IPS-18c (cell line): ENCODE measurements around the gene PYGB.

ENCODE experiments used
- H3K4me3 ChIP-seq: 2 replicates; pipeline ENCODE4 v1.7.0; 2013; ENCODE audit warnings: low read depth, mild to moderate bottlenecking, low read length, moderate library complexity; ENCODE audit not compliant: insufficient read depth
- H3K9me3 ChIP-seq: one replicate; pipeline ENCODE4 v1.6.1; 2013; ENCODE audit warnings: mild to moderate bottlenecking, low read length, moderate library complexity; ENCODE audit not compliant: control insufficient read depth, insufficient read depth

PYGB gene

DNA sequence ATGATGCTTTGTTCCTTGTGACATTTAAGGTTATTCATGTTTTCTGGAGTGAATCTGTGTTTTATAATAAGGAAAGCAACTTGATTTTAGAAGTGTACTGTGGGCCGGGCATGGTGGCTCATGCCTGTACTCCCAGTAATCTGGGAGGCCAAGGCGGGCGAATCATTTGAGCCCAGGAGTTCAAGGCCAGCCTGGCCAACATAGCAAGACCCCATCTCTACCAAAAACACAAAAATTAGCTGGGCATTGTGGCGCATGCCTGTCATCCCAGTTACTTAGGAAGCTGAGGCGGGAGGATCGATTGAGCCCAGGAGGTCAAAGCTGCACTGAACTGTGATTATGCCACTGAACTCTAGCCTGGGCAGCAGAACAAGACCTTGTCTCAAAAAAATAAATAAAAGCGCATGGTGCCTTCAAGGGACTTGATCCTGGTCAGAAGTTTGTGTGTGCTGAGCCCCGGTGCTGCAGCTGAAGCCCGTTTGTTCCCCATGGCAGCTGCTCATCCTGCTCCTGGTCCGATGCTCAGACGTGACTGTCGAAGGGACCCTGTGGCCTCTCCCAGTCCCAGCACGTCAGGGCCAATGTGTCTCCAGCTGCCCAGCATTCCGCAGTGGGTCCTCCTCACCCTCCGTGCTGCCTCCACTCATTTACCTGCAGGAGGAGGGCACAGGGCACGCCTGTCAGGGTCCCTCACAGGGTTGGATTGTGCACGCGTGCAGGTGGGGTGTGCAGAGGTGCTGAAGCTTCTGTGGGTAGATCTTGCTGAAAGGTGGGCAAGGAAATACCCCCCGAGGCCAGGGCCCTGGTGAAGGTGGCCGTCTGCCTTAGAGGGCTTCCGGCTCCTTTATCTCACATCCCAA is 34.1 kb upstream of the PYGB start:
- no peak overlapping the region for H3K4me3 ChIP-seq
- no peaks in the 10 kb centered on the region for H3K9me3 ChIP-seq

GRCh38 chr20:25214426-25214790 is 33.5 kb upstream of the PYGB start:
- no peaks in the 10 kb centered on the region for H3K9me3 ChIP-seq
- H3K4me3 ChIP-seq: no peak overlapping the region

- no peak overlapping the region for H3K4me3 ChIP-seq
- no peaks in the 10 kb centered on the region for H3K9me3 ChIP-seq
Measured at GRCh38 chr20:25214819-25215218, 33.1 kb upstream of the PYGB start.

DNA sequence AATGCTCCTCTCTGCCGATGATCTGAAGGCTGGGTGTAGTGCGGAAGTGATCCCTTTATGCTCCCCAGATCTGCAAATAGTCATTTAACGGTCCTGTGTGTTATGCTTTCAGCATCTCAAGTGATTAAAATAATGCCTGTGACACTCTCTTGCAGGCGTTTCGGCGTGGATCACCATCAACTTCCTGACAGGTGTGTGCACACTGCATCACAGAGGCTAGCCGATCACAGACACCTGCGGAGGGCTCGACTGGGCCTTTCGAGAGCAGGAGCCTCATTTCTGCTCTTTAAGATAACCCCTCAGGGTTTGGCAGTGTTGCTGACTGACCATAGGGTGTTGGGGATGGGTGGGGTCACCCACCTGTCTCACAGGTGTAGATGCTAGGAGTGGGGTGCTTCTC is 32.4 kb upstream of the PYGB start:
- Histone ChIP-seq H3K9me3 (no peaks in the 10 kb centered on the region), H3K4me3 (no peak overlapping the region)

GRCh38 chr20:25216199-25216945 is 31.5 kb upstream of the PYGB start:
- no peak overlapping the region for H3K4me3 ChIP-seq
- H3K9me3 ChIP-seq: no peaks in the 10 kb centered on the region

DNA sequence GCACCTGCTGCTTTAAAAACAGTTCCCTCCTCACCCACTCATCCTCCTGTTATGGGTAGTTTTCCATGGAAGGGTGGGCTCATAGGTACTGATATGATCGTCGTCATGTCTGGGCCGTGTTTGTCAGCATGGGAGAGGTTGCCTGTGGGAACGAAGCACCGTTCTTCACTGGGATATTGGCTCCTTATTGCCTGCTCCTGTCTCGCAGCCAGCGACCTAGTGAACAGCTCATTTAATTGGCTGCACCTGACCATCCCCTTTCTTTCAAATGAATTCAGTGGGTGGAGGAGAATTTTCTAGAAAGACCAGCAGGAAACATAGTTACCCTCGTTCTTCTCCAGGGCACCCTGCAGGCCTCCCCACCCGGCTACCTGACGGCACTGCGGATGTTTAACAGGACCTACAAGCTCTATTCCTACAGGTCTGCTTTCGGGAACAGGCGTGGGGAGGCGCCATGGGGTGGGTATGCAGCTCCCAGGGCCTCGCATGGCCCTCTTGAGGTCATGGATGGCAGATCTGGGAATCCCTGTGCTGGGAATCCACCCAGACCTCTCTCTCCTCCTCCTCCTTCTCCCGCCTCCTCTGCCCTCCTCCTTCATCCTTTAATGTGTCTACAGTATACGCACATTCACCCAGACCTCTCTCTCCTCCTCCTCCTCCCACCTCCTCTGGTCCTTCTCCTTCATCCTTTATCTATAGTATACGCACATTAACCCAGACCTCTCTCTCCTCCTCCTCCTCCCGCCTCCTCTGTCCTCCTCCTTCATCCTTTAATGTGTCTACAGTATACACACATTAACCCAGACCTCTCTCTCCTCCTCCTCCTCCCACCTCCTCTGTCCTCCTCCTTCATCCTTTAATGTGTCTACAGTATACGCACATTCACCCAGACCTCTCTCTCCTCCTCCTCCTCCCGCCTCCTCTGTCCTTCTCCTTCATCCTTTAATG is 30.4 kb upstream of the PYGB start:
- Histone ChIP-seq H3K4me3 (no peak overlapping the region), H3K9me3 (no peaks in the 10 kb centered on the region)

DNA sequence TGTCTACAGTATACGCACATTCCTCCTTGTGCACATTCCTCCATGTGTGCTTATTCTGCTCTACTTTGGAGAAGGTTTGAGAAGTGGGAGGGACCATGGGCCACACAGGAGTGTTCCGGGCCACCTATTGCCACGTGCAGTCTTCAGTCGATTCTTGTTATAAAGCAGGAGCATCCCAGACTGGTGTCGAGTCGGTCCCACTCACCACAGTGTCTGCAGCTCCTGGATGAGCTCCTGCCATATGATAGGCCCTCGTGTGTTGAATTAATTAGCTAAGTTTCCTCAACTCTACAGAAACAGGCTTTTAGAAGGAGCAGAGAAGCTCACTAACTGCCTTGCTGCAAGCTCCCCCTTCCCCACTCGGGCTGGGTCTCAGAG is 29.8 kb upstream of the PYGB start:
- no peaks in the 10 kb centered on the region for H3K9me3 ChIP-seq
- H3K4me3 ChIP-seq: no peak overlapping the region

DNA sequence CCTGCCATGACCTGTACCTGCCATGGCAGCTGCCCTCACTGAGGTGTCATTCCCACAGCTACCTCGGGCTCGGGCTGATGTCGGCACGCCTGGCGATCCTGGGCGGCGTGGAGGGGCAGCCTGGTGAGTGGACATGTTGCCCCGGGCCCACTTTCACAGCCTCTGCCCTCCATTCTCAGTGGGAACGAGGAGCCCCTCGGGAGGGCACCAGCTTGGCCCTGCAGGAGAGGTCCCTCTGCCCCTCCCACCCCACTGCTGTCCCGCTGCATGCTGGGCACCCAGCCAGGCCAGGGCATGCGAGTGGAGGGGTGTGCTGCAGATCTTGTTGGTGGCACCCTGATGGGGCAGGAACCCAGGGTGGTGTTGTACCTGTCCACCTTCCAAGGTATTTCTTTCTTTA is 29.4 kb upstream of the PYGB start:
- Histone ChIP-seq H3K9me3 (no peaks in the 10 kb centered on the region), H3K4me3 (no peak overlapping the region)

DNA sequence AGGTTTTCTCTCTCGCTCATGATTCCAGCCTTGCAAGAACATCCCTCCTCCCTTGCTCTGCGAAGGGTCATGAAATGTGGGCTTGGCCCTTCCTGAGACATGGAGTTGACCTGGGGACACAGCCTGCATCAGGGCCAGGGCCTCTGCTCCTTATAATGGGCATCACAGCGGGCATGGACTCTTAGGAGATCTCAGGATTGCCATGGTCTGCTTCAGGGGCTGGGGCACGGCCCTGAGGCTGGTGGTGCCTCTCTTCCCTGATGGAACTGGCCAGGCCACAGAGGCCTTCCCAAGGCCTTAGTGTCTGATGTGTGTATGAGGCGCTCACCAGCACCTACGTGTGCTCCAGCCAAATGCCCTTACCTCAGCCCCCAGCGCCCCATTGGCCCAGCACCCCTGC is 28.5 kb upstream of the PYGB start:
- Histone ChIP-seq H3K9me3 (no peaks in the 10 kb centered on the region), H3K4me3 (no peak overlapping the region)

GRCh38 chr20:25220021-25220730 is 27.7 kb upstream of the PYGB start:
- H3K9me3 ChIP-seq: no peaks in the 10 kb centered on the region
- no peak overlapping the region for H3K4me3 ChIP-seq

GRCh38 chr20:25220810-25221591 is 26.9 kb upstream of the PYGB start:
- Histone ChIP-seq H3K9me3 (no peaks in the 10 kb centered on the region), H3K4me3 (no peak overlapping the region)

GRCh38 chr20:25221592-25222460 is 26.1 kb upstream of the PYGB start:
- no peaks in the 10 kb centered on the region for H3K9me3 ChIP-seq
- H3K4me3 ChIP-seq: no peak overlapping the region

DNA sequence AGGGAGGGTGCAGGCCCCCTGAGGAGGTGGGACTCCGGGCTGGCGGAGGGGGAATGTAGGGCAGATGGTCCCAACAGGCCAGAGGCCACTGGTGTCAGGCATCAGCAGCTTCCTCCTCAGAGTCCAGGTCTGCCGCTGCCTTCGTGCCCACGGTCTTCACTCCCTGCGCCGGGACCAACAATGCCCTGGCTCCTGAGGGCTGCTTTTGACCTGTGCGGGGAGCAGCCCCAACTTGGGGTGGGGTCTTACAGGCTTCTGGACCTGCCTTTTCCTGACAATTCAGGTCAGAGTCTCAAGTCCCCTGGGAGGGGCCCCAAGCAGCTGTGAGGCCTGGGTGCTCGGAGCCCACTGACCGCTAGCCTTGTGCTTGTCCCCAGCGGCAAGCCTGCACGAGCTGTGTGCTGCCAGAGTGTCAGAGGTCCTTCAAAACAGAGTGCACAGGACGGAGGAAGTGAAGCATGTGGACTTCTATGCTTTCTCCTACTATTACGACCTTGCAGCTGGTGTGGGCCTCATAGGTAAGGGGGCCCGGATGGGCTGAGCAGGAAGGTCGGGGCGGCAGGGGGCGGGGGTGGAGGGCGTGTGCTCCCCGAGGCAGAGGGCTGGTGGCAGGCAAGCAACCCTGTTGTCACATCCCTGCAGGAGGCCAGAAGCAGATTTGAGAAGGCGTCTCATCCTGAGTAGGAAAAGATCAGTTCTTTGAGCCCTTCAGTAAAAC is 25.3 kb upstream of the PYGB start:
- Histone ChIP-seq H3K9me3 (no peaks in the 10 kb centered on the region), H3K4me3 (no peak overlapping the region)

- no peaks in the 10 kb centered on the region for H3K9me3 ChIP-seq
- no peak overlapping the region for H3K4me3 ChIP-seq
Measured at GRCh38 chr20:25223179-25223661, 24.7 kb upstream of the PYGB start.
